BLaER1 treated with 17β-estradiol and CSF1 and Interleukin-3, amounts not matched to agents 10 nM and 100 nM (cell line): ENCODE data around the gene MAN2A1.

ENCODE experiments used
- H3K27ac ChIP-seq, 11 experiments: shearing (Covaris generic); formaldehyde crosslinking; 2 replicates each; pipeline ENCODE4 v1.8.1; 2022
- H3K27me3 ChIP-seq, 11 experiments: shearing (Covaris generic); formaldehyde crosslinking; 2 replicates each; pipeline ENCODE4 v1.8.1; 2022
- H3K36me3 ChIP-seq, 11 experiments: shearing (Covaris generic); formaldehyde crosslinking; 2 replicates each; pipeline ENCODE4 v1.8.1; 2022
- H3K4me1 ChIP-seq, 10 experiments: shearing (Covaris generic); formaldehyde crosslinking; 2 replicates each; pipeline ENCODE4 v1.8.1; 2022
- H3K4me2 ChIP-seq, 11 experiments: shearing (Covaris generic); formaldehyde crosslinking; 2 replicates each; pipeline ENCODE4 v1.8.1; 2022
- H3K4me3 ChIP-seq, 10 experiments: shearing (Covaris generic); formaldehyde crosslinking; 2 replicates each; pipeline ENCODE4 v1.8.1; 2022
- H3K9ac ChIP-seq, 11 experiments: shearing (Covaris generic); formaldehyde crosslinking; 2 replicates each; pipeline ENCODE4 v1.8.1; 2022
- H3K9me3 ChIP-seq, 11 experiments: shearing (Covaris generic); formaldehyde crosslinking; replicated peaks in 1 of 11; 2 replicates each; pipeline ENCODE4 v1.8.1; 2022
- H4K20me1 ChIP-seq, 11 experiments: shearing (Covaris generic); formaldehyde crosslinking; 2 replicates each; pipeline ENCODE4 v1.8.1; 2022
- Cebpa-rat ChIP-seq, 11 experiments: shearing (Covaris generic); IDR thresholded peaks; 2 replicates each; pipeline ENCODE4 v1.8.1; 2022

MAN2A1 gene

GRCh38 chr5:109718216-109718615 is 28.5 kb downstream of the MAN2A1 start:
- no peak overlapping the region for H3K4me3 ChIP-seq
- no peak overlapping the region for H3K27ac ChIP-seq
- no peak overlapping the region for H3K9ac ChIP-seq
- peaks cover 0 to 54% (median 5%) of the 10 kb centered on the region in 11 experiments; a peak in 14 of 22 replicates for H4K20me1 ChIP-seq
- H3K27me3 ChIP-seq = no peaks in the 10 kb centered on the region
- peaks cover 0 to 7% (median 0%) of the 10 kb centered on the region in 10 experiments; a peak in 4 of 20 replicates for H3K4me1 ChIP-seq
- peaks cover 39 to 83% (median 49%) of the 10 kb centered on the region in 11 experiments; a peak in 21 of 22 replicates for H3K36me3 ChIP-seq
- no peak overlapping the region for H3K4me2 ChIP-seq
- H3K9me3 ChIP-seq = no peaks in the 10 kb centered on the region
- TF ChIP-seq Cebpa-rat (IDR thresholded peaks at IDR 0.05) = no peak

- H3K27ac ChIP-seq = no peak overlapping the region
- no peak overlapping the region for H3K4me2 ChIP-seq
- no peak overlapping the region for H3K4me3 ChIP-seq
- peaks cover 0 to 54% (median 4%) of the 10 kb centered on the region in 11 experiments; a peak in 11 of 22 replicates for H4K20me1 ChIP-seq
- no peak for TF ChIP-seq Cebpa-rat (IDR thresholded peaks at IDR 0.05)
- H3K36me3 ChIP-seq = peaks cover 35 to 82% (median 48%) of the 10 kb centered on the region in 11 experiments; a peak in 21 of 22 replicates
- H3K9me3 ChIP-seq = no peaks in the 10 kb centered on the region
- no peaks in the 10 kb centered on the region for H3K27me3 ChIP-seq
- no peak overlapping the region for H3K9ac ChIP-seq
- peaks cover 0 to 11% (median 0%) of the 10 kb centered on the region in 10 experiments; a peak in 5 of 20 replicates for H3K4me1 ChIP-seq
Observed at GRCh38 chr5:109718632-109719031, 28.9 kb downstream of the MAN2A1 start.

GRCh38 chr5:109719978-109720377 is 30.3 kb downstream of the MAN2A1 start:
- Histone ChIP-seq H3K9ac (no peak overlapping the region), H3K9me3 (no peaks in the 10 kb centered on the region), H3K4me2 (no peak overlapping the region), H3K27me3 (no peaks in the 10 kb centered on the region), H3K27ac (no peak overlapping the region), H3K4me3 (no peak overlapping the region), H4K20me1 (peaks cover 0 to 45% (median 1%) of the 10 kb centered on the region in 11 experiments; a peak in 9 of 22 replicates), H3K36me3 (peaks cover 30 to 74% (median 48%) of the 10 kb centered on the region in 11 experiments), H3K4me1 (peaks cover 0 to 13% (median 0%) of the 10 kb centered on the region in 10 experiments; a peak in 5 of 20 replicates)
- TF ChIP-seq Cebpa-rat (IDR thresholded peaks at IDR 0.05) = no peak

- TF ChIP-seq Cebpa-rat (IDR thresholded peaks at IDR 0.05) = no peak
- Histone ChIP-seq H3K9me3 (no peaks in the 10 kb centered on the region), H3K4me2 (no peak overlapping the region), H4K20me1 (peaks cover 0 to 49% (median 0%) of the 10 kb centered on the region in 11 experiments; a peak in 9 of 22 replicates), H3K4me3 (no peak overlapping the region), H3K27me3 (no peaks in the 10 kb centered on the region), H3K27ac (no peak overlapping the region), H3K4me1 (peaks cover 0 to 13% (median 0%) of the 10 kb centered on the region in 10 experiments; a peak in 5 of 20 replicates), H3K36me3 (peaks cover 27 to 66% (median 42%) of the 10 kb centered on the region in 11 experiments), H3K9ac (no peak overlapping the region)
Observed at GRCh38 chr5:109721741-109722140, 32.0 kb downstream of the MAN2A1 start.

GRCh38 chr5:109723606-109724005 is 33.9 kb downstream of the MAN2A1 start:
- no peak overlapping the region for H3K4me3 ChIP-seq

GRCh38 chr5:109725135-109725534 is 35.4 kb downstream of the MAN2A1 start:
- Histone ChIP-seq H3K4me3 (no peak overlapping the region), H3K36me3 (peaks cover 13 to 56% (median 35%) of the 10 kb centered on the region in 11 experiments), H3K27ac (no peak overlapping the region), H3K4me1 (peaks cover 0 to 13% (median 0%) of the 10 kb centered on the region in 10 experiments; a peak in 5 of 20 replicates), H3K27me3 (no peaks in the 10 kb centered on the region), H3K9me3 (peaks cover 0 to 4% (median 0%) of the 10 kb centered on the region in 11 experiments; a peak in 1 of 22 replicates), H3K9ac (no peak overlapping the region), H3K4me2 (no peak overlapping the region), H4K20me1 (peaks cover 0 to 60% (median 0%) of the 10 kb centered on the region in 11 experiments; a peak in 7 of 22 replicates)
- no peak for TF ChIP-seq Cebpa-rat (IDR thresholded peaks at IDR 0.05)

More at GRCh38 chr5:109723606-109724005, 33.9 kb downstream of the MAN2A1 start:
- Histone ChIP-seq H4K20me1 (peaks cover 0 to 60% (median 0%) of the 10 kb centered on the region in 11 experiments; a peak in 8 of 22 replicates), H3K27me3 (no peaks in the 10 kb centered on the region), H3K4me2 (peak overlapping the region in 2 of 11 experiments; percentile 3 to 24; a peak in 1 of 22 replicates), H3K9me3 (no peaks in the 10 kb centered on the region), H3K9ac (no peak overlapping the region), H3K27ac (no peak overlapping the region), H3K4me1 (peaks cover 0 to 13% (median 0%) of the 10 kb centered on the region in 10 experiments; a peak in 5 of 20 replicates), H3K36me3 (peaks cover 11 to 49% (median 30%) of the 10 kb centered on the region in 11 experiments; a peak in 20 of 22 replicates)
- TF ChIP-seq Cebpa-rat (IDR thresholded peaks at IDR 0.05) = no peak

- H3K4me2 ChIP-seq = no peak overlapping the region
- H3K9me3 ChIP-seq = no peaks in the 10 kb centered on the region
- no peak overlapping the region for H3K4me3 ChIP-seq
- no peak for TF ChIP-seq Cebpa-rat (IDR thresholded peaks at IDR 0.05)
- H4K20me1 ChIP-seq = peaks cover 0 to 50% (median 15%) of the 10 kb centered on the region in 11 experiments; a peak in 14 of 22 replicates
- peaks cover 11 to 72% (median 42%) of the 10 kb centered on the region in 11 experiments; a peak in 20 of 22 replicates for H3K36me3 ChIP-seq
- H3K9ac ChIP-seq = no peak overlapping the region
- H3K4me1 ChIP-seq = peaks cover 7 to 24% (median 13%) of the 10 kb centered on the region in 10 experiments; a peak in 19 of 20 replicates
- H3K27ac ChIP-seq = no peak overlapping the region
- H3K27me3 ChIP-seq = no peaks in the 10 kb centered on the region
Observed at GRCh38 chr5:109739741-109740728, 50.3 kb downstream of the MAN2A1 start.

GRCh38 chr5:109740966-109741365 is 51.2 kb downstream of the MAN2A1 start:
- H4K20me1 ChIP-seq = peaks cover 0 to 48% (median 15%) of the 10 kb centered on the region in 11 experiments; a peak in 14 of 22 replicates
- H3K4me2 ChIP-seq = no peak overlapping the region
- no peaks in the 10 kb centered on the region for H3K9me3 ChIP-seq
- no peak overlapping the region for H3K27ac ChIP-seq
- H3K27me3 ChIP-seq = no peaks in the 10 kb centered on the region
- no peak overlapping the region for H3K4me3 ChIP-seq
- peaks cover 11 to 72% (median 43%) of the 10 kb centered on the region in 11 experiments; a peak in 20 of 22 replicates for H3K36me3 ChIP-seq
- no peak overlapping the region for H3K9ac ChIP-seq
- TF ChIP-seq Cebpa-rat (IDR thresholded peaks at IDR 0.05) = no peak
- H3K4me1 ChIP-seq = peaks cover 7 to 24% (median 13%) of the 10 kb centered on the region in 10 experiments; a peak in 19 of 20 replicates
